Liver (tissue), 9 donors: ENCODE measurements around the gene LRP1-AS. TPM values are rescaled to one million over a fixed set of nuclear protein-coding genes. Genes with fewer than 3 reads are reported as not detected.

Experiments
- DNase-seq: peaks from one replicate; pipeline ENCODE4 v3.0.0-alpha.2; 2017; ENCODE audit warnings: low spot score
- H3K27ac ChIP-seq, 2 donors: one replicate each; pipeline ENCODE4 v1.7.0; 2013; ENCODE audit warnings: inconsistent platforms in 2 of 2, low read length in 2 of 2, control low read depth in 1 of 2, low read depth in 1 of 2, mild to moderate bottlenecking in 1 of 2
- H3K27me3 ChIP-seq, 4 donors: one replicate each; pipeline versions ENCODE4 v1.6.1 to v1.7.0; 2013; ENCODE audit warnings: low read length in 3 of 4, inconsistent platforms in 1 of 4, mild to moderate bottlenecking in 1 of 4, moderate library complexity in 1 of 4; ENCODE audit not compliant: control insufficient read depth in 4 of 4, insufficient read depth in 4 of 4
- H3K36me3 ChIP-seq, 4 donors: one replicate each; pipeline versions ENCODE4 v1.6.1 to v1.7.0; 2013; ENCODE audit warnings: low read length in 3 of 4, mild to moderate bottlenecking in 3 of 4, low read depth in 1 of 4, moderate library complexity in 1 of 4; ENCODE audit not compliant: control insufficient read depth in 4 of 4, insufficient read depth in 3 of 4
- H3K4me1 ChIP-seq, 4 donors: one replicate each; pipeline versions ENCODE4 v1.6.1 to v1.7.0; 2013; ENCODE audit warnings: low read length in 3 of 4, mild to moderate bottlenecking in 3 of 4, moderate library complexity in 1 of 4; ENCODE audit not compliant: control insufficient read depth in 4 of 4, insufficient read depth in 4 of 4
- H3K4me3 ChIP-seq, 3 donors: one replicate each; pipeline versions ENCODE4 v1.6.1 to v1.7.0; 2013; ENCODE audit warnings: low read length in 3 of 3, control low read depth in 1 of 3, low read depth in 1 of 3, mild to moderate bottlenecking in 1 of 3
- H3K9ac ChIP-seq, 2 donors: one replicate each; pipeline ENCODE4 v1.7.0; 2013; ENCODE audit warnings: low read length in 2 of 2, mild to moderate bottlenecking in 2 of 2, moderate library complexity in 2 of 2, control low read depth in 1 of 2, low read depth in 1 of 2
- H3K9me3 ChIP-seq, 4 donors: one replicate each; pipeline versions ENCODE4 v1.6.1 to v1.7.0; 2013; ENCODE audit warnings: low read length in 3 of 4; ENCODE audit not compliant: control insufficient read depth in 4 of 4
- ATF3 ChIP-seq: IDR thresholded peaks from 2 replicates; pipeline ENCODE4 v1.6.1; 2016; ENCODE audit warnings: antibody characterized with exemption
- CTCF ChIP-seq: fragments of 150-350 bp; IDR thresholded peaks from 2 replicates; pipeline ENCODE4 v1.5.1; 2017; ENCODE audit warnings: improper control_type of control experiment, low read depth, low read length; ENCODE audit not compliant: missing input control
- EGR1 ChIP-seq, 2 donors: IDR thresholded peaks; 2 replicates each; pipeline ENCODE4 v1.6.1; 2016 to 2018; ENCODE audit warnings: antibody characterized with exemption in 2 of 2, low read depth in 2 of 2
- FOXA1 ChIP-seq: IDR thresholded peaks from 2 replicates; pipeline ENCODE4 v1.6.1; 2016; ENCODE audit warnings: antibody characterized with exemption
- FOXA2 ChIP-seq: IDR thresholded peaks from 2 replicates; pipeline ENCODE4 v1.6.1; 2016; ENCODE audit warnings: antibody characterized with exemption
- GABPA ChIP-seq, 2 donors: IDR thresholded peaks in 1 of 2; conservative IDR thresholded peaks in 1 of 2; 2 replicates each; pipeline ENCODE4 v1.6.1; 2016; ENCODE audit warnings: antibody characterized with exemption in 2 of 2, mild to moderate bottlenecking in 1 of 2, moderate library complexity in 1 of 2
- HNF4A ChIP-seq, 2 donors: conservative IDR thresholded peaks; 2 replicates each; pipeline ENCODE4 v1.6.1; 2016; ENCODE audit warnings: antibody characterized with exemption in 2 of 2, mild to moderate bottlenecking in 2 of 2
- HNF4G ChIP-seq: IDR thresholded peaks from 2 replicates; pipeline ENCODE4 v1.6.1; 2016; ENCODE audit warnings: antibody characterized with exemption
- JUND ChIP-seq, 2 donors: IDR thresholded peaks; 2 replicates each; pipeline ENCODE4 v1.6.1; 2016; ENCODE audit warnings: antibody characterized with exemption in 2 of 2
- MAX ChIP-seq: IDR thresholded peaks from 2 replicates; pipeline ENCODE4 v1.6.1; 2016; ENCODE audit warnings: antibody characterized with exemption
- NR2F2 ChIP-seq: IDR thresholded peaks from 2 replicates; pipeline ENCODE4 v1.6.1; 2016; ENCODE audit warnings: antibody characterized with exemption
- RAD21 ChIP-seq, 2 donors: IDR thresholded peaks; 2 replicates each; pipeline ENCODE4 v1.6.1; 2016; ENCODE audit warnings: antibody characterized with exemption in 2 of 2, mild to moderate bottlenecking in 2 of 2
- REST ChIP-seq: IDR thresholded peaks from 2 replicates; pipeline ENCODE4 v1.6.1; 2016; ENCODE audit warnings: antibody characterized with exemption, mild to moderate bottlenecking
- RXRA ChIP-seq, 2 donors: IDR thresholded peaks; 2 replicates each; pipeline ENCODE4 v1.6.1; 2017 to 2018; ENCODE audit warnings: antibody characterized with exemption in 2 of 2, mild to moderate bottlenecking in 1 of 2
- SP1 ChIP-seq: IDR thresholded peaks from 2 replicates; pipeline ENCODE4 v1.6.1; 2018; ENCODE audit warnings: antibody characterized with exemption, mild to moderate bottlenecking
- TAF1 ChIP-seq: conservative IDR thresholded peaks from 2 replicates; pipeline ENCODE4 v1.6.1; 2016; ENCODE audit warnings: antibody characterized with exemption, mild to moderate bottlenecking
- YY1 ChIP-seq: IDR thresholded peaks from 2 replicates; pipeline ENCODE4 v1.6.1; 2016; ENCODE audit warnings: antibody characterized with exemption, mild to moderate bottlenecking
- ZBTB33 ChIP-seq: IDR thresholded peaks from 2 replicates; pipeline ENCODE4 v1.6.1; 2016; ENCODE audit warnings: antibody characterized with exemption
- WGBS: extraction: QIAGEN DNeasy Blood & Tissue Kit; methylation state at CpG from one replicate; pipeline ENCODE4 v1.1.7; 2013; 5-methylcytosine and 5-hydroxymethylcytosine counted together
- polyA plus RNA-seq, 2 donors: library from polyadenylated mRNA; stranded (reverse) in 1 of 2; unstranded in 1 of 2; fragments of 200-250 nt in 1 of 2; fragments of >200 nt in 1 of 2; fragmentation: Nextera tagmentation in 1 of 2; extraction: Ambion mirVana in 1 of 2; gene quantifications; one replicate each; pipeline versions ENCODE4 v1.2.1 to v1.2.3, GENCODE V29; 2013 to 2015
- total RNA-seq, 2 donors: library from RNA; depleted of rRNA; stranded (reverse); fragments of >200 nt; gene quantifications; one replicate each; pipeline ENCODE4 v1.2.3, GENCODE V29; 2014
- donor health status: healthy.
- donor health status: healthy.
- donor health status: healthy.
- donor health status: healthy.
- donor health status: healthy.

Gene LRP1-AS
- total and polyA plus RNA-seq, 4 donors = not detected

GRCh38 chr12:57099766-57100165 lies 47.7 kb downstream of the LRP1-AS start:
- Histone ChIP-seq H3K27me3 (no peaks in the 10 kb centered on the region), H3K27ac (peak overlapping the region; percentile 1 to 23), H3K4me3 (no peak overlapping the region), H3K9ac (no peak overlapping the region), H3K36me3 (peaks cover 10 to 59% (median 40%) of the 10 kb centered on the region in 4 donors), H3K9me3 (no peaks in the 10 kb centered on the region), H3K4me1 (peaks cover 7 to 15% (median 9%) of the 10 kb centered on the region in 4 donors)
- DNase-seq = no peak
- WGBS = 93% methylated on average over 12 of the region's 12 CpGs
- TF ChIP-seq CTCF (no peak), GABPA (IDR thresholded peaks at IDR 0.05 in 1 of 2, conservative IDR thresholded peaks at IDR 0.05 in 1 of 2) (no peak), ATF3 (no peak), NR2F2 (no peak), RXRA (IDR thresholded peaks at IDR 0.05) (no peak), ZBTB33 (no peak), REST (no peak), SP1 (no peak), TAF1 (no peak), JUND (IDR thresholded peaks at IDR 0.05) (no peak), MAX (no peak), HNF4A (conservative IDR thresholded peaks at IDR 0.05) (no peak), YY1 (no peak), RAD21 (IDR thresholded peaks at IDR 0.05) (no peak), FOXA2 (no peak), FOXA1 (no peak), HNF4G (no peak), EGR1 (IDR thresholded peaks at IDR 0.05; ENCODE audit: low read depth in 2 of 2) (no peak)
